ENCODE measurements around the gene LPA. TPM values are rescaled to one million over a fixed set of nuclear protein-coding genes. Genes with fewer than 3 reads are reported as not detected.

Gene LPA
- total RNA-seq, 1 experiment from 2014 or later: 0.13 TPM

- no peaks in the 10 kb centered on the region for H3K79me1 ChIP-seq (ENCODE audit: insufficient read depth, low read depth, low read length, poor library complexity, severe bottlenecking)
- H3K79me2 ChIP-seq (ENCODE audit: insufficient read depth, low read length): no peaks in the 10 kb centered on the region
- WGBS (ENCODE audit: extremely low coverage, insufficient read length, low lambda C conversion rate): no CpG with 5 or more reads among the region's 11 CpGs
- no peak overlapping the region for H3T11ph ChIP-seq (ENCODE audit: low read length)
- no peak for DNase-seq
- no peak overlapping the region for H2AFZ ChIP-seq (ENCODE audit: low read length)
- H3K23me2 ChIP-seq (ENCODE audit: insufficient read length, low read depth, low read length, poor library complexity, severe bottlenecking): no peaks in the 10 kb centered on the region
- H3K14ac ChIP-seq (ENCODE audit: insufficient read depth, low read length): no peak overlapping the region
- H3K36me3 Mint-ChIP-seq (ENCODE audit: insufficient read depth in 1 of 3, low read depth in 3 of 3): peaks cover 13 to 38% (median 23%) of the 10 kb centered on the region in 3 experiments; a peak in 6 of 7 replicates
- H2BK20ac ChIP-seq (ENCODE audit: low read depth, low read length, poor library complexity, severe bottlenecking): no peak overlapping the region
- no peaks in the 10 kb centered on the region for H3K27me3 Mint-ChIP-seq (ENCODE audit: low read depth)
- H3K27me3 ChIP-seq (ENCODE audit: insufficient read depth, low read length): no peaks in the 10 kb centered on the region
- H3K4me2 ChIP-seq (ENCODE audit: insufficient read depth, insufficient read length, low read length): no peak overlapping the region
- H4K8ac ChIP-seq (replicated peaks; ENCODE audit: insufficient read length, low read depth, low read length): no peak overlapping the region
- no peak overlapping the region for H3K27ac Mint-ChIP-seq
- no peak overlapping the region for H3K4ac ChIP-seq (ENCODE audit: low read depth, low read length)
- no peak overlapping the region for H3K23ac ChIP-seq (ENCODE audit: insufficient read length, low read depth, low read length)
- H2BK5ac ChIP-seq (ENCODE audit: insufficient read length, low read length): no peak overlapping the region
- no peak overlapping the region for H3K27ac ChIP-seq (ENCODE audit: insufficient read length, low read depth, low read length)
- no peak overlapping the region for H4K91ac ChIP-seq (ENCODE audit: insufficient read length, low read depth, low read length)
- no peak overlapping the region for H2BK12ac ChIP-seq (ENCODE audit: insufficient read length, low read depth, low read length)
- no peak overlapping the region for H2AK5ac ChIP-seq (ENCODE audit: insufficient read length, low read length)
- H4K20me1 ChIP-seq (ENCODE audit: control insufficient read depth, insufficient read depth, insufficient read length): no peaks in the 10 kb centered on the region
- no peak overlapping the region for H3K18ac ChIP-seq (ENCODE audit: insufficient read length, low read depth, low read length)
- H3K4me1 Mint-ChIP-seq: no peaks in the 10 kb centered on the region
- no peaks in the 10 kb centered on the region for H3K4me1 ChIP-seq (ENCODE audit: insufficient read depth, low read length)
- no peak overlapping the region for H3K9ac ChIP-seq (ENCODE audit: extremely low read depth, insufficient read length, low read length)
- no peak overlapping the region for H2BK15ac ChIP-seq (ENCODE audit: low read depth, low read length)
- TF ChIP-seq, protein P1, sequence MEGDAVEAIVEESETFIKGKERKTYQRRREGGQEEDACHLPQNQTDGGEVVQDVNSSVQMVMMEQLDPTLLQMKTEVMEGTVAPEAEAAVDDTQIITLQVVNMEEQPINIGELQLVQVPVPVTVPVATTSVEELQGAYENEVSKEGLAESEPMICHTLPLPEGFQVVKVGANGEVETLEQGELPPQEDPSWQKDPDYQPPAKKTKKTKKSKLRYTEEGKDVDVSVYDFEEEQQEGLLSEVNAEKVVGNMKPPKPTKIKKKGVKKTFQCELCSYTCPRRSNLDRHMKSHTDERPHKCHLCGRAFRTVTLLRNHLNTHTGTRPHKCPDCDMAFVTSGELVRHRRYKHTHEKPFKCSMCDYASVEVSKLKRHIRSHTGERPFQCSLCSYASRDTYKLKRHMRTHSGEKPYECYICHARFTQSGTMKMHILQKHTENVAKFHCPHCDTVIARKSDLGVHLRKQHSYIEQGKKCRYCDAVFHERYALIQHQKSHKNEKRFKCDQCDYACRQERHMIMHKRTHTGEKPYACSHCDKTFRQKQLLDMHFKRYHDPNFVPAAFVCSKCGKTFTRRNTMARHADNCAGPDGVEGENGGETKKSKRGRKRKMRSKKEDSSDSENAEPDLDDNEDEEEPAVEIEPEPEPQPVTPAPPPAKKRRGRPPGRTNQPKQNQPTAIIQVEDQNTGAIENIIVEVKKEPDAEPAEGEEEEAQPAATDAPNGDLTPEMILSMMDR (conservative IDR thresholded peaks at IDR 0.05): no peak
- no peak overlapping the region for H4K5ac ChIP-seq (ENCODE audit: insufficient read length, low read depth, low read length)
- no peaks in the 10 kb centered on the region for H3K9me3 Mint-ChIP-seq
- H2BK120ac ChIP-seq (ENCODE audit: low read depth, low read length, poor library complexity, severe bottlenecking): no peak overlapping the region
- H3K56ac ChIP-seq (ENCODE audit: insufficient read length, low read depth, low read length): no peak overlapping the region
- no peaks in the 10 kb centered on the region for H3K9me3 ChIP-seq (ENCODE audit: control insufficient read depth, low read depth, low read length)
- no peak overlapping the region for H3K4me3 Mint-ChIP-seq
Observed at GRCh38 chr6:160487116-160487515, 177.0 kb downstream of the LPA start.

Other genes with a start within 250 kb of the LPA start
- gene PLG, start 38.0 kb upstream of the LPA start, total RNA-seq (2021): not detected in 2 replicates

All from H9 (cell line).